Gastroesophageal sphincter (tissue), 3 donors: ENCODE measurements around the gene TLCD5.

Source experiments
- EP300 ChIP-seq: sonication (generic); formaldehyde crosslinking; IDR thresholded peaks from one replicate; pipeline ENCODE4 v1.6.1; 2017; ENCODE audit warnings: antibody characterized with exemption, mild to moderate bottlenecking
- TF ChIP-seq, protein P1 (sequence below), 4 experiments: fragments of 200-600 bp in 2 of 4; fragments of 450-650 bp in 2 of 4; sonication (generic) in 1 of 4; IDR thresholded peaks; one replicate each; pipeline ENCODE4 v1.5.1; 2017 to 2019; ENCODE audit warnings: antibody characterized with exemption in 4 of 4, mild to moderate bottlenecking in 2 of 4, moderate library complexity in 2 of 4

- TF ChIP-seq, protein P1, sequence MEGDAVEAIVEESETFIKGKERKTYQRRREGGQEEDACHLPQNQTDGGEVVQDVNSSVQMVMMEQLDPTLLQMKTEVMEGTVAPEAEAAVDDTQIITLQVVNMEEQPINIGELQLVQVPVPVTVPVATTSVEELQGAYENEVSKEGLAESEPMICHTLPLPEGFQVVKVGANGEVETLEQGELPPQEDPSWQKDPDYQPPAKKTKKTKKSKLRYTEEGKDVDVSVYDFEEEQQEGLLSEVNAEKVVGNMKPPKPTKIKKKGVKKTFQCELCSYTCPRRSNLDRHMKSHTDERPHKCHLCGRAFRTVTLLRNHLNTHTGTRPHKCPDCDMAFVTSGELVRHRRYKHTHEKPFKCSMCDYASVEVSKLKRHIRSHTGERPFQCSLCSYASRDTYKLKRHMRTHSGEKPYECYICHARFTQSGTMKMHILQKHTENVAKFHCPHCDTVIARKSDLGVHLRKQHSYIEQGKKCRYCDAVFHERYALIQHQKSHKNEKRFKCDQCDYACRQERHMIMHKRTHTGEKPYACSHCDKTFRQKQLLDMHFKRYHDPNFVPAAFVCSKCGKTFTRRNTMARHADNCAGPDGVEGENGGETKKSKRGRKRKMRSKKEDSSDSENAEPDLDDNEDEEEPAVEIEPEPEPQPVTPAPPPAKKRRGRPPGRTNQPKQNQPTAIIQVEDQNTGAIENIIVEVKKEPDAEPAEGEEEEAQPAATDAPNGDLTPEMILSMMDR (IDR thresholded peaks at IDR 0.05) = no peak
- TF ChIP-seq EP300 = no peak
Observed at GRCh38 chr11:120314861-120315260, 10.2 kb upstream of the TLCD5 start.
